ENCODE data around the gene GOLGB1. TPM values are rescaled to one million over a fixed set of nuclear protein-coding genes. Genes with fewer than 3 reads are reported as not detected.

The GOLGB1 gene
- total and polyA plus RNA-seq, 4 donors: 10.1 to 58.8 (median 33.0) TPM

DNA sequence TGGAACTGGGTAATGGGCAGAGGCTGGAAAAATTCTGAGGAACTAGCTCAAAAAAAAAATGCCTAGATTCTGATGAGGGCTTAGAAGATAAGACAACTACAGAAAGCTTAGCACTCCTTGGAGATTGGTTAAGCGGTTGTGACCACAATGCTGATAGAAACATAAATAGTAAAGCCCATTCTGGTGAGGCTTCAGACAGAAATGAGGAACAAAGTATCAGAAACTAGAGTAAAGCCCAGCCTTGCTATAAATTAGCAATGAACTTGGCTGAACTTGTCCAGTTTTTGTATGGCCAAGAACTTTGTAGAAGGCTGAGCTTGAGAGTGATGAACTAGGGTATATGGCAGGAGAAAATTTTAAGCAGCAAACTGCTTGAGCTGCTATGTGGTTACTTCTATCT lies 25.4 kb downstream of the GOLGB1 start:
- Histone ChIP-seq H3K4me3 (ENCODE audit: low read depth in 1 of 3, low read length in 3 of 3) (no peak overlapping the region), H3K4me1 (ENCODE audit: control insufficient read depth in 4 of 4, insufficient read depth in 4 of 4, low read length in 3 of 4) (no peaks in the 10 kb centered on the region), H3K9me3 (ENCODE audit: control insufficient read depth in 4 of 4, low read length in 3 of 4) (no peaks in the 10 kb centered on the region), H3K36me3 (ENCODE audit: control insufficient read depth in 4 of 4, insufficient read depth in 3 of 4, low read depth in 1 of 4, low read length in 3 of 4) (peaks cover 16 to 68% (median 56%) of the 10 kb centered on the region in 4 donors), H3K27me3 (ENCODE audit: control insufficient read depth in 4 of 4, insufficient read depth in 4 of 4, low read length in 3 of 4) (no peaks in the 10 kb centered on the region), H3K9ac (ENCODE audit: low read depth in 1 of 2, low read length in 2 of 2) (no peak overlapping the region), H3K27ac (ENCODE audit: low read depth in 1 of 2, low read length in 2 of 2) (no peak overlapping the region)
- TF ChIP-seq EGR1 (IDR thresholded peaks at IDR 0.05; ENCODE audit: low read depth in 2 of 2) (no peak), GABPA (IDR thresholded peaks at IDR 0.05 in 1 of 2, conservative IDR thresholded peaks at IDR 0.05 in 1 of 2) (no peak), TAF1 (conservative IDR thresholded peaks at IDR 0.05) (no peak), HNF4A (conservative IDR thresholded peaks at IDR 0.05) (no peak), YY1 (IDR thresholded peaks at IDR 0.05) (no peak), NR2F2 (IDR thresholded peaks at IDR 0.05) (no peak), FOXA1 (IDR thresholded peaks at IDR 0.05) (no peak), SP1 (IDR thresholded peaks at IDR 0.05) (no peak), RXRA (IDR thresholded peaks at IDR 0.05) (no peak), HNF4G (IDR thresholded peaks at IDR 0.05) (no peak)
- TF ChIP-seq, protein P1, sequence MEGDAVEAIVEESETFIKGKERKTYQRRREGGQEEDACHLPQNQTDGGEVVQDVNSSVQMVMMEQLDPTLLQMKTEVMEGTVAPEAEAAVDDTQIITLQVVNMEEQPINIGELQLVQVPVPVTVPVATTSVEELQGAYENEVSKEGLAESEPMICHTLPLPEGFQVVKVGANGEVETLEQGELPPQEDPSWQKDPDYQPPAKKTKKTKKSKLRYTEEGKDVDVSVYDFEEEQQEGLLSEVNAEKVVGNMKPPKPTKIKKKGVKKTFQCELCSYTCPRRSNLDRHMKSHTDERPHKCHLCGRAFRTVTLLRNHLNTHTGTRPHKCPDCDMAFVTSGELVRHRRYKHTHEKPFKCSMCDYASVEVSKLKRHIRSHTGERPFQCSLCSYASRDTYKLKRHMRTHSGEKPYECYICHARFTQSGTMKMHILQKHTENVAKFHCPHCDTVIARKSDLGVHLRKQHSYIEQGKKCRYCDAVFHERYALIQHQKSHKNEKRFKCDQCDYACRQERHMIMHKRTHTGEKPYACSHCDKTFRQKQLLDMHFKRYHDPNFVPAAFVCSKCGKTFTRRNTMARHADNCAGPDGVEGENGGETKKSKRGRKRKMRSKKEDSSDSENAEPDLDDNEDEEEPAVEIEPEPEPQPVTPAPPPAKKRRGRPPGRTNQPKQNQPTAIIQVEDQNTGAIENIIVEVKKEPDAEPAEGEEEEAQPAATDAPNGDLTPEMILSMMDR (IDR thresholded peaks at IDR 0.05; ENCODE audit: low read depth, low read length, missing input control): no peak
- TF ChIP-seq, protein P2, sequence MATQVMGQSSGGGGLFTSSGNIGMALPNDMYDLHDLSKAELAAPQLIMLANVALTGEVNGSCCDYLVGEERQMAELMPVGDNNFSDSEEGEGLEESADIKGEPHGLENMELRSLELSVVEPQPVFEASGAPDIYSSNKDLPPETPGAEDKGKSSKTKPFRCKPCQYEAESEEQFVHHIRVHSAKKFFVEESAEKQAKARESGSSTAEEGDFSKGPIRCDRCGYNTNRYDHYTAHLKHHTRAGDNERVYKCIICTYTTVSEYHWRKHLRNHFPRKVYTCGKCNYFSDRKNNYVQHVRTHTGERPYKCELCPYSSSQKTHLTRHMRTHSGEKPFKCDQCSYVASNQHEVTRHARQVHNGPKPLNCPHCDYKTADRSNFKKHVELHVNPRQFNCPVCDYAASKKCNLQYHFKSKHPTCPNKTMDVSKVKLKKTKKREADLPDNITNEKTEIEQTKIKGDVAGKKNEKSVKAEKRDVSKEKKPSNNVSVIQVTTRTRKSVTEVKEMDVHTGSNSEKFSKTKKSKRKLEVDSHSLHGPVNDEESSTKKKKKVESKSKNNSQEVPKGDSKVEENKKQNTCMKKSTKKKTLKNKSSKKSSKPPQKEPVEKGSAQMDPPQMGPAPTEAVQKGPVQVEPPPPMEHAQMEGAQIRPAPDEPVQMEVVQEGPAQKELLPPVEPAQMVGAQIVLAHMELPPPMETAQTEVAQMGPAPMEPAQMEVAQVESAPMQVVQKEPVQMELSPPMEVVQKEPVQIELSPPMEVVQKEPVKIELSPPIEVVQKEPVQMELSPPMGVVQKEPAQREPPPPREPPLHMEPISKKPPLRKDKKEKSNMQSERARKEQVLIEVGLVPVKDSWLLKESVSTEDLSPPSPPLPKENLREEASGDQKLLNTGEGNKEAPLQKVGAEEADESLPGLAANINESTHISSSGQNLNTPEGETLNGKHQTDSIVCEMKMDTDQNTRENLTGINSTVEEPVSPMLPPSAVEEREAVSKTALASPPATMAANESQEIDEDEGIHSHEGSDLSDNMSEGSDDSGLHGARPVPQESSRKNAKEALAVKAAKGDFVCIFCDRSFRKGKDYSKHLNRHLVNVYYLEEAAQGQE (IDR thresholded peaks at IDR 0.05): no peak
- TF ChIP-seq, protein P3, sequence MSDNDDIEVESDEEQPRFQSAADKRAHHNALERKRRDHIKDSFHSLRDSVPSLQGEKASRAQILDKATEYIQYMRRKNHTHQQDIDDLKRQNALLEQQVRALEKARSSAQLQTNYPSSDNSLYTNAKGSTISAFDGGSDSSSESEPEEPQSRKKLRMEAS (IDR thresholded peaks at IDR 0.05): no peak
- TF ChIP-seq, protein P4, sequence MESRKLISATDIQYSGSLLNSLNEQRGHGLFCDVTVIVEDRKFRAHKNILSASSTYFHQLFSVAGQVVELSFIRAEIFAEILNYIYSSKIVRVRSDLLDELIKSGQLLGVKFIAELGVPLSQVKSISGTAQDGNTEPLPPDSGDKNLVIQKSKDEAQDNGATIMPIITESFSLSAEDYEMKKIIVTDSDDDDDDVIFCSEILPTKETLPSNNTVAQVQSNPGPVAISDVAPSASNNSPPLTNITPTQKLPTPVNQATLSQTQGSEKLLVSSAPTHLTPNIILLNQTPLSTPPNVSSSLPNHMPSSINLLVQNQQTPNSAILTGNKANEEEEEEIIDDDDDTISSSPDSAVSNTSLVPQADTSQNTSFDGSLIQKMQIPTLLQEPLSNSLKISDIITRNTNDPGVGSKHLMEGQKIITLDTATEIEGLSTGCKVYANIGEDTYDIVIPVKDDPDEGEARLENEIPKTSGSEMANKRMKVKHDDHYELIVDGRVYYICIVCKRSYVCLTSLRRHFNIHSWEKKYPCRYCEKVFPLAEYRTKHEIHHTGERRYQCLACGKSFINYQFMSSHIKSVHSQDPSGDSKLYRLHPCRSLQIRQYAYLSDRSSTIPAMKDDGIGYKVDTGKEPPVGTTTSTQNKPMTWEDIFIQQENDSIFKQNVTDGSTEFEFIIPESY (IDR thresholded peaks at IDR 0.05): no peak
- 90% methylated on average over 1 of the region's 1 CpG for WGBS
- no peak for DNase-seq (ENCODE audit: low spot score)

DNA sequence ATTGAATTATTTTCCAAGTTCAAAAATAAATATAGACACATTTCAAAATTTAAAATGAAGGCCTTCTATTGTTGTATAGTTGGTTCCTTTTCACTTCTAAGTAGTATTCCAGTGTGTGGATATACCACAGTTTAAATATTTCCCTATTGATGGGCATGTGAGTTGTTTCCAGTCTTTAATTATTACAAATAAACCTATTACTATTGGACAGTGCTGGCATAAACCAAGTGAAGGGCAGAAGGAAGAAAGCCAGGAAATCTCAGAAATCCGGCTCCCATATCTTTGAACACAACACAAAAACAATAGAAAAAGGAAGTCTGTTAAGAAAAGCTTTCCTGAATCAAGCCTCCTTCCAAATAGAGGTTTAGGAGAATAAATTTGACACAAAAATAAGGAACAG lies 26.1 kb downstream of the GOLGB1 start:
- peaks cover 16 to 65% (median 57%) of the 10 kb centered on the region in 4 donors for H3K36me3 ChIP-seq (ENCODE audit: control insufficient read depth in 4 of 4, insufficient read depth in 3 of 4, low read depth in 1 of 4, low read length in 3 of 4)
- 84% methylated on average over 1 of the region's 1 CpG for WGBS
- no peaks in the 10 kb centered on the region for H3K27me3 ChIP-seq (ENCODE audit: control insufficient read depth in 4 of 4, insufficient read depth in 4 of 4, low read length in 3 of 4)
- no peaks in the 10 kb centered on the region for H3K4me1 ChIP-seq (ENCODE audit: control insufficient read depth in 4 of 4, insufficient read depth in 4 of 4, low read length in 3 of 4)
- no peaks in the 10 kb centered on the region for H3K9me3 ChIP-seq (ENCODE audit: control insufficient read depth in 4 of 4, low read length in 3 of 4)
- no peak for DNase-seq (ENCODE audit: low spot score)
- no peak overlapping the region for H3K9ac ChIP-seq (ENCODE audit: low read depth in 1 of 2, low read length in 2 of 2)
- H3K4me3 ChIP-seq (ENCODE audit: low read depth in 1 of 3, low read length in 3 of 3): no peak overlapping the region
- H3K27ac ChIP-seq (ENCODE audit: low read depth in 1 of 2, low read length in 2 of 2): no peak overlapping the region
- TF ChIP-seq NR2F2 (IDR thresholded peaks at IDR 0.05) (no peak), TAF1 (conservative IDR thresholded peaks at IDR 0.05) (no peak), EGR1 (IDR thresholded peaks at IDR 0.05; ENCODE audit: low read depth in 2 of 2) (no peak), JUND (IDR thresholded peaks at IDR 0.05) (no peak), YY1 (IDR thresholded peaks at IDR 0.05) (no peak), HNF4A (conservative IDR thresholded peaks at IDR 0.05) (no peak), FOXA1 (IDR thresholded peaks at IDR 0.05) (no peak), HNF4G (IDR thresholded peaks at IDR 0.05) (no peak), RAD21 (IDR thresholded peaks at IDR 0.05) (no peak), SP1 (IDR thresholded peaks at IDR 0.05) (no peak), RXRA (IDR thresholded peaks at IDR 0.05) (no peak)
- TF ChIP-seq, protein P2 (IDR thresholded peaks at IDR 0.05): no peak
- TF ChIP-seq, protein P1 (IDR thresholded peaks at IDR 0.05; ENCODE audit: low read depth, low read length, missing input control): no peak
- TF ChIP-seq, protein P3 (IDR thresholded peaks at IDR 0.05): no peak
- TF ChIP-seq, protein P5, sequence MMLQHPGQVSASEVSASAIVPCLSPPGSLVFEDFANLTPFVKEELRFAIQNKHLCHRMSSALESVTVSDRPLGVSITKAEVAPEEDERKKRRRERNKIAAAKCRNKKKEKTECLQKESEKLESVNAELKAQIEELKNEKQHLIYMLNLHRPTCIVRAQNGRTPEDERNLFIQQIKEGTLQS (IDR thresholded peaks at IDR 0.05): no peak
